Upper lobe of left lung (tissue), 6 donors: Measurements from ENCODE around the gene IL1R1. TPM values are rescaled to one million over a fixed set of nuclear protein-coding genes. Genes with fewer than 3 reads are reported as not detected.

ENCODE experiments used
- ATAC-seq, 2 donors: fragments of 200-7000 bp; cut with Tn5 transposase; one replicate each; pipeline ENCODE4 v1.9.1; 2022; ENCODE audit warnings: mild to moderate bottlenecking in 2 of 2, moderate library complexity in 2 of 2; ENCODE audit not compliant: low FRiP score in 2 of 2
- DNase-seq, 2 donors: peaks; one replicate each; pipeline ENCODE4 v3.0.0-alpha.2; 2019 to 2020
- H3K27ac ChIP-seq, 4 donors: fragments of 200-600 bp; sonication (generic); one replicate each; pipeline ENCODE4 v1.5.1; 2016 to 2019
- H3K27me3 ChIP-seq, 4 donors: fragments of 200-600 bp; sonication (generic); one replicate each; pipeline ENCODE4 v1.5.1; 2017 to 2019
- H3K36me3 ChIP-seq, 4 donors: fragments of 200-600 bp; sonication (generic); one replicate each; pipeline ENCODE4 v1.5.1; 2016 to 2019
- H3K4me1 ChIP-seq, 4 donors: fragments of 200-600 bp; sonication (generic); one replicate each; pipeline ENCODE4 v1.5.1; 2018 to 2019
- H3K4me3 ChIP-seq, 4 donors: fragments of 200-600 bp; sonication (generic); one replicate each; pipeline ENCODE4 v1.5.1; 2017 to 2019; ENCODE audit warnings: mild to moderate bottlenecking in 2 of 4, moderate library complexity in 1 of 4
- H3K9me3 ChIP-seq, 4 donors: fragments of 200-600 bp; sonication (generic); one replicate each; pipeline ENCODE4 v1.5.1; 2018 to 2019
- EP300 ChIP-seq, 4 donors: sonication (generic); formaldehyde crosslinking; IDR thresholded peaks; one replicate each; pipeline ENCODE4 v1.5.1; 2017; ENCODE audit warnings: antibody characterized with exemption in 4 of 4, control low read depth in 2 of 4
- POLR2A ChIP-seq, 4 donors: fragments of 450-650 bp; IDR thresholded peaks; one replicate each; pipeline ENCODE4 v1.5.1; 2016 to 2017; ENCODE audit warnings: antibody characterized with exemption in 4 of 4, mild to moderate bottlenecking in 2 of 4
- POLR2AphosphoS5 ChIP-seq, 2 donors: sonication (generic); formaldehyde crosslinking; IDR thresholded peaks; one replicate each; pipeline ENCODE4 v1.5.1; 2017; ENCODE audit warnings: antibody characterized with exemption in 2 of 2
- WGBS, 2 donors: methylation state at CpG; one replicate each; pipeline ENCODE4 v1.1.5; 2017 to 2018; 5-methylcytosine and 5-hydroxymethylcytosine counted together
- total RNA-seq, 6 donors: library from RNA; depleted of rRNA in 4 of 6; stranded (reverse); fragments of >200 nt in 4 of 6; gene quantifications; one replicate each; pipeline versions ENCODE4 v1.1.0 to v1.2.1, GENCODE V29; 2016 to 2021
- TF ChIP-seq, protein P1 (sequence below), 6 experiments: fragments of 450-650 bp in 4 of 6; fragments of 200-600 bp in 2 of 6; sonication (generic) in 2 of 6; IDR thresholded peaks; one replicate each; pipeline ENCODE4 v1.5.1; 2016 to 2019; ENCODE audit warnings: antibody characterized with exemption in 6 of 6
- donor health status: DM: no; HTN: no; CAD: no; lungs with moderate emphysema.
- donor health status: DM: no; HTN: yes; CAD: no; lungs with severe emphysema.

The IL1R1 gene
- total RNA-seq, 6 donors from 2014 or later = 48.2 to 148 (median 111) TPM

DNA sequence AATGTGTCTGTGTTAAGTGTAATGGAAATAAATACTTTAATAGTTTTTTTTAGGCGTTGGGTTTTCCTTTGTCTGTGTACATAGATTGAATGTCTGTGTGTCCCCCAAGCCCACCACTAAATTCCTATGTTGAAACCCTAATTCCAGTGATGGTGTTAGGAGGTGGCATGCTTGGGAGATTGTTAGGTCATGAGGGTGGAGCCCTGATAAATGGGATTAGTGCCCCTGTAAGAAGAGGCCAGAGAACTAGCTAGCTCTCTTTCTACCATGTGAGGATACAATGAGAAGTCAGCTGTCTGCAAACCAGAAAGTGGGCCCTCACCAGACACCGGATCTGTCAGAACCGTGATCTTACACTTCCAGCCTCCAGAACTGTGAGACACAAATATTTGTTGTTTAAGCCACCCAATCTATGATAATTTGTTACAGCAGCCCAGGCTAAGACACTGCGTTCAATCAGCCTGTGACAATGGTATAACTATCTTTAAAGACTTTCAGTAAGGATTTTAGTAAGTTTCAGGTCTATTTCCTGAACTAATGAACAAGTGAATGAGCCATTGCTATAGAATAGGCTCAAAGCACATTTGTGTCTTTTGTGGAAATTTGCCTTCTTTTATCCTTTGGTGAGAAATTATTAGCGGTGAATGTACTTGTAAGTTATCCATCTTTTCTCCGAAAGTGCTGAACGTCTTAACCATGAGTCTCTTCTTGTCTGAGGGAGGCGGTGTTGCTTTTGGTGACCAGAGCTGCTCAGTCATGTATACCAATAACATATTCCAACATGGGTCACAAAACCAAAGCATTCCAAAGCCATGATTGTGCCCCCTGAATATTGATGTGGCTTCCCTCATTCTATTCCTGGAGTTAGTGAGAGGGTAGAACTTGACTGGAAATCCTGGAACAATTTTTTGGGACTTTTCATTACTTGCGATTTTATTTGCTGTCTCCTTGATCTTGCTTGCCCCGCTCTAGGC, 29.6 kb upstream of the IL1R1 start:
- Histone ChIP-seq H3K27ac (peak overlapping the region in 1 of 4 donors; percentile 63), H3K4me3 (no peak overlapping the region), H3K27me3 (no peaks in the 10 kb centered on the region), H3K36me3 (no peaks in the 10 kb centered on the region), H3K4me1 (peaks cover 47 to 71% (median 63%) of the 10 kb centered on the region in 4 donors), H3K9me3 (no peaks in the 10 kb centered on the region)
- TF ChIP-seq, protein P1, sequence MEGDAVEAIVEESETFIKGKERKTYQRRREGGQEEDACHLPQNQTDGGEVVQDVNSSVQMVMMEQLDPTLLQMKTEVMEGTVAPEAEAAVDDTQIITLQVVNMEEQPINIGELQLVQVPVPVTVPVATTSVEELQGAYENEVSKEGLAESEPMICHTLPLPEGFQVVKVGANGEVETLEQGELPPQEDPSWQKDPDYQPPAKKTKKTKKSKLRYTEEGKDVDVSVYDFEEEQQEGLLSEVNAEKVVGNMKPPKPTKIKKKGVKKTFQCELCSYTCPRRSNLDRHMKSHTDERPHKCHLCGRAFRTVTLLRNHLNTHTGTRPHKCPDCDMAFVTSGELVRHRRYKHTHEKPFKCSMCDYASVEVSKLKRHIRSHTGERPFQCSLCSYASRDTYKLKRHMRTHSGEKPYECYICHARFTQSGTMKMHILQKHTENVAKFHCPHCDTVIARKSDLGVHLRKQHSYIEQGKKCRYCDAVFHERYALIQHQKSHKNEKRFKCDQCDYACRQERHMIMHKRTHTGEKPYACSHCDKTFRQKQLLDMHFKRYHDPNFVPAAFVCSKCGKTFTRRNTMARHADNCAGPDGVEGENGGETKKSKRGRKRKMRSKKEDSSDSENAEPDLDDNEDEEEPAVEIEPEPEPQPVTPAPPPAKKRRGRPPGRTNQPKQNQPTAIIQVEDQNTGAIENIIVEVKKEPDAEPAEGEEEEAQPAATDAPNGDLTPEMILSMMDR (IDR thresholded peaks at IDR 0.05) = no peak
- no peak for TF ChIP-seq POLR2A (IDR thresholded peaks at IDR 0.05)
- no peak for TF ChIP-seq EP300 (IDR thresholded peaks at IDR 0.05)
- TF ChIP-seq POLR2AphosphoS5 (IDR thresholded peaks at IDR 0.05) = no peak
- no peak for ATAC-seq
- WGBS, 2 donors = 88 to 94% methylated on average over 10 of the region's 10 CpGs
- DNase-seq = no peak

GRCh38 chr2:102114290-102114721, 28.2 kb upstream of the IL1R1 start:
- TF ChIP-seq, protein P1 (IDR thresholded peaks at IDR 0.05) = no peak
- no peak for TF ChIP-seq POLR2A (IDR thresholded peaks at IDR 0.05)
- TF ChIP-seq POLR2AphosphoS5 (IDR thresholded peaks at IDR 0.05) = no peak
- no peak for TF ChIP-seq EP300 (IDR thresholded peaks at IDR 0.05)
- Histone ChIP-seq H3K27ac (peak overlapping the region; percentile 2 to 69 (median 64)), H3K4me3 (no peak overlapping the region), H3K9me3 (no peaks in the 10 kb centered on the region), H3K27me3 (no peaks in the 10 kb centered on the region), H3K36me3 (no peaks in the 10 kb centered on the region), H3K4me1 (peaks cover 50 to 78% (median 72%) of the 10 kb centered on the region in 4 donors)
- 72 to 73% methylated on average over 6 of the region's 6 CpGs for WGBS, 2 donors
- DNase-seq (no peak), ATAC-seq (no peak)

DNA sequence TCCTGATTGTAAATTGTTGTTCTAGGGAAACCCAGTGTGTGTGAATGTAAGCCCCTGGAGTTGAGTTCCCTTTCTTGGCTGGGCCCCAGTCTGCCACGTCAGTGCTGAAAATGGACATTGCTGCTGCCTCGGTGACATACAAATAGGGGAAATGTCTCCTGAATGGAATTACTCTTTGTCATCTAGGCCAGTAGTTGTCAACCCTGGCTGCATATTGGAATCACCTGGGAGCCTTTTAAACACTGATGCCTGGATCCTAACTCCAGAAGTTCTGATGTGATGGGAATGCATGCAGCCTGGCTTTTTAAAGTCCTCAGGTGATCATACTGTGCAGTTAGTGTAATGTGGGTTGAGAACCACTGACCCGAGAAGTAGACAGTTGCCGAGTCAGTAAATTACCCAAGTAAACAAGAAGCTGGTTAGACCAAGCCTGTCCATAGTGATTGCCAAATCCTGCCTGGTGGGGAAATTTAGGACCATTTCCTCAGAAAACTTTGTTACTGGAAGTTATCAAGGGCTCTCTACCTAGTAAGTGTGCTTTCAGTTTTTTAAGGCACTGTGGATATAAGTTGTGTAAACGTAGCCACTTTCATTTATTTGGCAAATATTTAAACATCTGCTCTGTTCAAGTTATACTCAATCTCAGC, 27.6 kb upstream of the IL1R1 start:
- 27 to 50% methylated on average over 5 of the region's 5 CpGs for WGBS, 2 donors
- ATAC-seq (peak; percentile 41 to 43), DNase-seq (peak in 1 of 2 donors; percentile 59)
- Histone ChIP-seq H3K36me3 (no peaks in the 10 kb centered on the region), H3K4me3 (no peak overlapping the region), H3K27me3 (no peaks in the 10 kb centered on the region), H3K9me3 (no peaks in the 10 kb centered on the region), H3K4me1 (peaks cover 52 to 79% (median 76%) of the 10 kb centered on the region in 4 donors), H3K27ac (peak overlapping the region; percentile 15 to 69 (median 64))
- TF ChIP-seq POLR2AphosphoS5 (IDR thresholded peaks at IDR 0.05) (peak in 1 of 2 donors; percentile 49), POLR2A (IDR thresholded peaks at IDR 0.05) (no peak), EP300 (IDR thresholded peaks at IDR 0.05) (peak in 3 of 4 donors; percentile 14 to 75 (median 43))
- TF ChIP-seq, protein P1 (IDR thresholded peaks at IDR 0.05) = no peak

DNA sequence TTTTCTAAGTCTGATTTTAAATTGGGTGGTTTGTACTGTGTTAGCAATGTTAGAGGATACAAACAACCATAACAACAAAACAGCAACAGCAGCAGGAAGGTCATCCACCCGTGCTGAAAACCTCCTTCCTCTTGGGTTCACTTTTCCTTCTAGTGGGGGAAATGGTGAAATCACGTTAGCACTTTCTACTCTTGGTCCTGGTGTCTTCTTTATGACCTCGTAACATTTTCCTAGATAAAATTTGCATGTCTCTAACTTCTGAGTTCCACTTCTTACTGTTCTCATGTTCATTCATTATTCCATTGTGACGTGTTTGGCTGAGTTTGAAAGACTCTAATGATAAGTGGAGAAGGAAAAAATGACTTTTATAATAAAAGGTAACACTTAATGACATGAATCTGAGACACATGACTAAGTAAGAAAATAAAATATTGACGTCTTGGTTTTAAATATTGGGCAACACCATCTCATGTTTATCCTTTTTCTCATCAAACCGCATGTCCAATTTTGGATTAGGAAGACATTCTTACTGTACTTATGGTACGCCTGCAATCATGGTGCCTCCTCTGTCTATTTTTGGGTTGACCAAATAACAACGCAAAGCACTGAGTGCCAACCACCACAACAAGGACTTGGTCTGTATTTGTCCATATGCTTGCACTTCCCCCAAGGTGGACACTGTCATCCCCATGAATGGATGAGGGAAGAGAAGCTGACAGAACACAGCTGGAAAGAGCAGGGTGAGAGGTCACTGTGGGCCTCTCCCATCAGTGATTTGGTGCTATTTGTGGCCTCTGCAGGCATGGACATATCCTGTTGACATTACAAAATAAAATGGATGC, 25.7 kb upstream of the IL1R1 start:
- TF ChIP-seq EP300 (IDR thresholded peaks at IDR 0.05) (peak in 1 of 4 donors; percentile 20), POLR2AphosphoS5 (IDR thresholded peaks at IDR 0.05) (peak; percentile 46 to 74), POLR2A (IDR thresholded peaks at IDR 0.05) (no peak)
- TF ChIP-seq, protein P1 (IDR thresholded peaks at IDR 0.05) = no peak
- ATAC-seq (no peak), DNase-seq (no peak)
- WGBS, 2 donors = 21 to 45% methylated on average over 8 of the region's 8 CpGs
- peak overlapping the region; percentile 15 to 69 (median 54) for H3K27ac ChIP-seq
- H3K36me3 ChIP-seq = no peaks in the 10 kb centered on the region
- H3K9me3 ChIP-seq = no peaks in the 10 kb centered on the region
- H3K4me1 ChIP-seq = peaks cover 57 to 84% (median 69%) of the 10 kb centered on the region in 4 donors
- H3K27me3 ChIP-seq = no peaks in the 10 kb centered on the region
- no peak overlapping the region for H3K4me3 ChIP-seq
